Osteocyte (in vitro differentiated cells): ENCODE results near the gene TNFRSF1A. TPM values are rescaled to one million over a fixed set of nuclear protein-coding genes. Genes with fewer than 3 reads are reported as not detected.

Source experiments
- DNase-seq: peaks from one replicate; pipeline ENCODE4 v3.0.0; 2021; ENCODE audit warnings: mixed read lengths; ENCODE audit not compliant: unreplicated experiment; ENCODE audit errors: extremely low spot score
- H3K27ac Mint-ChIP-seq: one replicate; pipeline ENCODE4 v1.8.0; 2021; ENCODE audit warnings: mild to moderate bottlenecking, mixed read lengths; ENCODE audit not compliant: unreplicated experiment
- H3K27me3 Mint-ChIP-seq: one replicate; pipeline ENCODE4 v1.8.0; 2021; ENCODE audit warnings: mixed read lengths; ENCODE audit not compliant: unreplicated experiment
- H3K36me3 Mint-ChIP-seq: one replicate; pipeline ENCODE4 v1.8.0; 2021; ENCODE audit warnings: mixed read lengths; ENCODE audit not compliant: unreplicated experiment
- H3K4me1 Mint-ChIP-seq: one replicate; pipeline ENCODE4 v1.8.0; 2021; ENCODE audit warnings: mixed read lengths; ENCODE audit not compliant: unreplicated experiment
- H3K4me3 Mint-ChIP-seq: one replicate; pipeline ENCODE4 v1.8.0; 2021; ENCODE audit warnings: mild to moderate bottlenecking, moderate library complexity, mixed read lengths; ENCODE audit not compliant: unreplicated experiment
- H3K9me3 Mint-ChIP-seq: one replicate; pipeline ENCODE4 v1.8.0; 2021; ENCODE audit warnings: mixed read lengths; ENCODE audit not compliant: unreplicated experiment
- CTCF ChIP-seq: fragments of 200-600 bp; sonication (generic); IDR thresholded peaks from 2 replicates; pipeline ENCODE4 v1.5.0; 2021; ENCODE audit warnings: antibody characterized with exemption, mild to moderate bottlenecking, moderate library complexity
- total RNA-seq: library from RNA; stranded (reverse); gene quantifications from 2 replicates; pipeline ENCODE4 v1.2.1, GENCODE V29; 2021

Gene TNFRSF1A
- total RNA-seq, 1 donor from 2014 or later: 170 TPM

- peaks cover 55% of the 10 kb centered on the region for H3K4me1 Mint-ChIP-seq
- H3K27ac Mint-ChIP-seq: no peak overlapping the region
- no peaks in the 10 kb centered on the region for H3K27me3 Mint-ChIP-seq
- no peaks in the 10 kb centered on the region for H3K36me3 Mint-ChIP-seq
- H3K4me3 Mint-ChIP-seq: no peak overlapping the region
- TF ChIP-seq CTCF: no peak
- DNase-seq: no peak
- no peaks in the 10 kb centered on the region for H3K9me3 Mint-ChIP-seq
These were observed 57.6 kb downstream of the TNFRSF1A start for GRCh38 chr12:6284273-6284672.

GRCh38 chr12:6282453-6282840 is 59.4 kb downstream of the TNFRSF1A start:
- no peak for DNase-seq
- Mint-ChIP-seq H3K9me3 (no peaks in the 10 kb centered on the region), H3K27ac (no peak overlapping the region), H3K27me3 (no peaks in the 10 kb centered on the region), H3K4me1 (peaks cover 55% of the 10 kb centered on the region), H3K4me3 (no peak overlapping the region), H3K36me3 (no peaks in the 10 kb centered on the region)
- TF ChIP-seq CTCF: no peak

DNA sequence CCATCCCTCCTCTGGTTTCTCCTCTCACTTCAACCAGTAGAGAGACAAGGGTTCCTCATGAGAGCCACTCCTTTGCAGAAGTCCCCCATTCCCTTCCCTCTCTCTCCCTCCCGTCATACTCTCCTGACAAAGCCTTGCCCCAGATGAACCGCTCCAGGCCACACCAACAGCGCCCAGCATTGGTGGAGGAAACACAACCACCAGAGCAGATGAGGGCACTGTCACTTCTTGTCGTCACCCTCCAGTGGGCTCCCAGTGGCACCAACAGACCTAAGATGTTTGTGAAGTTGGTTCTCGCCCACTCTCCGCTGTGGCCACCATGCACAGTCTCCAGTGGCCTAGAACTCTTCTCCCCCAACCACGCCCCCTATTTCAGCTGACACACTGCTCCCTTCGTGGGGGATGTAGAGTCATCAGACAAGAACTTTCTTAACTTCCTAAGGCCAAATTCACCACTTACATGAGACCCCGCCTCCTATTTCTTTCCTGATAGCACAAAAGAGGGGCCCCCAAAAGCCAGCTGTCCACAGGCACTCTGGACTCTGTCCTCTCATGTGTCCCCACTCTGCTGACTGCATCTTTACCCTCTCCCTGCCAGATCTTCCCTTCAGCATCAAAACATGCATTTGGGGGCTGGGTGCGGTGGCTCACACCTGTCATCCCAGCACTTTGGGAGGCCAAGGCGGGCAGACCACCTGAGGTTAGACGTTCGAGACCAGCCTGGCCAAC is 60.6 kb downstream of the TNFRSF1A start:
- H3K27me3 Mint-ChIP-seq: no peaks in the 10 kb centered on the region
- H3K4me1 Mint-ChIP-seq: peaks cover 48% of the 10 kb centered on the region
- DNase-seq: no peak
- no peaks in the 10 kb centered on the region for H3K9me3 Mint-ChIP-seq
- no peak for TF ChIP-seq CTCF
- no peaks in the 10 kb centered on the region for H3K36me3 Mint-ChIP-seq
- peak overlapping the region; percentile 72 for H3K27ac Mint-ChIP-seq
- no peak overlapping the region for H3K4me3 Mint-ChIP-seq

- Mint-ChIP-seq H3K9me3 (no peaks in the 10 kb centered on the region), H3K27me3 (no peaks in the 10 kb centered on the region), H3K27ac (peak overlapping the region; percentile 85), H3K4me3 (no peak overlapping the region), H3K4me1 (peaks cover 43% of the 10 kb centered on the region), H3K36me3 (no peaks in the 10 kb centered on the region)
- DNase-seq: no peak
- no peak for TF ChIP-seq CTCF
These were observed 61.2 kb downstream of the TNFRSF1A start for GRCh38 chr12:6280672-6281071.

GRCh38 chr12:6280053-6280469 is 61.8 kb downstream of the TNFRSF1A start:
- no peak for TF ChIP-seq CTCF
- no peaks in the 10 kb centered on the region for H3K36me3 Mint-ChIP-seq
- no peaks in the 10 kb centered on the region for H3K27me3 Mint-ChIP-seq
- peak overlapping the region; percentile 85 for H3K27ac Mint-ChIP-seq
- peak overlapping the region; percentile 17 for H3K4me3 Mint-ChIP-seq
- H3K4me1 Mint-ChIP-seq: peaks cover 41% of the 10 kb centered on the region
- DNase-seq: no peak
- no peaks in the 10 kb centered on the region for H3K9me3 Mint-ChIP-seq
